ENCODE results near the gene UNC5C. TPM values are rescaled to one million over a fixed set of nuclear protein-coding genes. Genes with fewer than 3 reads are reported as not detected.

The UNC5C gene
- polyA plus RNA-seq, 1 of the 3 experiments (the other 2 are of a cell fraction) = 3.3 TPM

- ChIA-PET POLR2A (no interaction called here), CTCF (interaction anchor here (0.7 kb wide), 1 partner anchor 310 kb away, joined by 3 read pairs; no protein-coding TSS in a partner anchor)
- Histone ChIP-seq H3K27me3 (ENCODE audit: insufficient read depth) (no peaks in the 10 kb centered on the region), H3K36me3 (replicated peaks in 1 of 2; ENCODE audit: control insufficient read depth in 1 of 2, insufficient read depth in 2 of 2, low read length in 1 of 2) (no peaks in the 10 kb centered on the region), H2AFZ (ENCODE audit: low read depth) (no peak overlapping the region), H3K4me1 (ENCODE audit: control insufficient read depth in 1 of 2, insufficient read depth in 2 of 2, low read depth in 1 of 2, low read length in 1 of 2) (peaks cover 0 to 15% of the 10 kb centered on the region in 2 experiments; a peak in 2 of 4 replicates), H3K9ac (no peak overlapping the region), H4K20me1 (ENCODE audit: insufficient read depth) (no peaks in the 10 kb centered on the region), H3K4me3 (ENCODE audit: low read depth in 2 of 2, low read length in 1 of 2) (no peak overlapping the region), H3K9me2 (no peaks in the 10 kb centered on the region), H3K79me2 (ENCODE audit: insufficient read depth) (no peaks in the 10 kb centered on the region), H3F3A (replicated peaks; ENCODE audit: insufficient read depth) (no peaks in the 10 kb centered on the region), H3K9me3 (no peaks in the 10 kb centered on the region), H3K4me2 (no peak overlapping the region), H3K27ac (ENCODE audit: low read depth in 2 of 2, low read length in 1 of 2) (no peak overlapping the region; a peak in 1 of 4 replicates)
- DNase-seq = no peak
- no peak for TF ChIP-seq TAF1 (IDR thresholded peaks at IDR 0.05; ENCODE audit: borderline replicate concordance, low read depth, low read length)
- no peak for TF ChIP-seq RAD21 (IDR thresholded peaks at IDR 0.05; ENCODE audit: low read length)
- no peak for TF ChIP-seq GABPA (IDR thresholded peaks at IDR 0.05; ENCODE audit: low read depth)
- TF ChIP-seq POLR2AphosphoS5 (IDR thresholded peaks at IDR 0.05; ENCODE audit: low read depth, low read length) = no peak
- TF ChIP-seq FOXM1 (IDR thresholded peaks at IDR 0.05; ENCODE audit: low read depth) = no peak
- TF ChIP-seq GATA2 (CRISPR knock-in tag; IDR thresholded peaks at IDR 0.05) = no peak
- TF ChIP-seq MXI1 (IDR thresholded peaks at IDR 0.05; ENCODE audit: low read depth, low read length) = no peak
- no peak for TF ChIP-seq FOSL2 (IDR thresholded peaks at IDR 0.05; ENCODE audit: borderline replicate concordance, low read depth)
- no peak for TF ChIP-seq JUND (IDR thresholded peaks at IDR 0.05)
- no peak for TF ChIP-seq USF2 (IDR thresholded peaks at IDR 0.05; ENCODE audit: borderline replicate concordance, low read depth, low read length)
- no peak for TF ChIP-seq SIN3A (IDR thresholded peaks at IDR 0.05; ENCODE audit: borderline replicate concordance, low read depth, low read length)
- no peak for TF ChIP-seq ZBTB33 (IDR thresholded peaks at IDR 0.05; ENCODE audit: borderline replicate concordance, low read depth)
- 94% methylated on average over 3 of the region's 3 CpGs for WGBS (ENCODE audit: low lambda C conversion rate)
Measured at GRCh38 chr4:95466791-95467190, 82.0 kb downstream of the UNC5C start.

GRCh38 chr4:95465010-95465409 is 83.8 kb downstream of the UNC5C start:
- CTCF ChIA-PET = interaction anchor here (1.0 kb wide), 1 partner anchor 45 kb away, joined by 3 read pairs; no protein-coding TSS in a partner anchor
- no peak for TF ChIP-seq EZH2phosphoT487 (IDR thresholded peaks at IDR 0.05; ENCODE audit: borderline replicate concordance, low read depth)
- TF ChIP-seq USF1 (IDR thresholded peaks at IDR 0.05; ENCODE audit: borderline replicate concordance, low read depth) = no peak
- no peak for TF ChIP-seq CHD2 (IDR thresholded peaks at IDR 0.05; ENCODE audit: low read length, partially characterized antibody)
- TF ChIP-seq FOXJ3 (CRISPR knock-in tag; IDR thresholded peaks at IDR 0.05) = no peak
- no peak for TF ChIP-seq RXRA (IDR thresholded peaks at IDR 0.05; ENCODE audit: borderline replicate concordance, low read depth)
- TF ChIP-seq RAD21 (IDR thresholded peaks at IDR 0.05; ENCODE audit: low read length) = no peak
- TF ChIP-seq SMC3 (IDR thresholded peaks at IDR 0.05; ENCODE audit: low read depth, low read length) = no peak
- no peak for TF ChIP-seq MXI1 (IDR thresholded peaks at IDR 0.05; ENCODE audit: low read depth, low read length)
- no peak for TF ChIP-seq RFX5 (IDR thresholded peaks at IDR 0.05; ENCODE audit: low read length)
- no peak for TF ChIP-seq RCOR1 (IDR thresholded peaks at IDR 0.05; ENCODE audit: low read length)
- no peak for TF ChIP-seq ELF1 (IDR thresholded peaks at IDR 0.05)
- no peak for TF ChIP-seq REST (IDR thresholded peaks at IDR 0.05; ENCODE audit: low read depth, low read length)
- TF ChIP-seq GABPA (IDR thresholded peaks at IDR 0.05; ENCODE audit: low read depth) = no peak
- TF ChIP-seq FOXM1 (IDR thresholded peaks at IDR 0.05; ENCODE audit: low read depth) = no peak

More at GRCh38 chr4:95465010-95465409, 83.8 kb downstream of the UNC5C start:
- no peaks in the 10 kb centered on the region for H3F3A ChIP-seq (replicated peaks; ENCODE audit: insufficient read depth)
- H3K4me1 ChIP-seq (ENCODE audit: control insufficient read depth in 1 of 2, insufficient read depth in 2 of 2, low read depth in 1 of 2, low read length in 1 of 2) = peaks cover 0 to 17% of the 10 kb centered on the region in 2 experiments; a peak in 2 of 4 replicates
- H4K20me1 ChIP-seq (ENCODE audit: insufficient read depth) = no peaks in the 10 kb centered on the region
- 69% methylated on average over 6 of the region's 6 CpGs for WGBS (ENCODE audit: low lambda C conversion rate)
- no peak overlapping the region for H3K27ac ChIP-seq (ENCODE audit: low read depth in 2 of 2, low read length in 1 of 2)
- DNase-seq = no peak
- no peak overlapping the region for H3K4me2 ChIP-seq
- no peaks in the 10 kb centered on the region for H3K27me3 ChIP-seq (ENCODE audit: insufficient read depth)
- H3K36me3 ChIP-seq (replicated peaks in 1 of 2; ENCODE audit: control insufficient read depth in 1 of 2, insufficient read depth in 2 of 2, low read length in 1 of 2) = peaks cover 0 to 4% of the 10 kb centered on the region in 2 experiments
- H3K9me2 ChIP-seq = no peaks in the 10 kb centered on the region
- no peaks in the 10 kb centered on the region for H3K9me3 ChIP-seq
- POLR2A ChIA-PET = no interaction called here
- H3K79me2 ChIP-seq (ENCODE audit: insufficient read depth) = no peaks in the 10 kb centered on the region
- no peak overlapping the region for H2AFZ ChIP-seq (ENCODE audit: low read depth)
- H3K4me3 ChIP-seq (ENCODE audit: low read depth in 2 of 2, low read length in 1 of 2) = no peak overlapping the region
- no peak overlapping the region for H3K9ac ChIP-seq
